SK-N-SH treated with all-trans-retinoic acid at 6 μM for 48 hours (cell line): ENCODE results near the gene LECT2.
A peak's percentile ranks its signal among the peaks of the same experiment; 100 is the strongest.

ENCODE experiments used
- ATAC-seq: fragments of 200-7000 bp; cut with Tn5 transposase; 3 replicates; pipeline ENCODE4 v1.9.1; 2020; ENCODE audit warnings: mild to moderate bottlenecking, moderate library complexity
- ARNTL ChIP-seq: fragments of 450-650 bp; formaldehyde crosslinking; IDR thresholded peaks from 2 replicates; pipeline ENCODE4 v1.5.0; 2020; ENCODE audit warnings: low read depth, mild to moderate bottlenecking, moderate library complexity, borderline replicate concordance
- BACH2 ChIP-seq: fragments of 250-450 bp; sonication (Bioruptor Pico); IDR thresholded peaks from 2 replicates; pipeline ENCODE4 v1.9.0; 2021; ENCODE audit warnings: mild to moderate bottlenecking, borderline replicate concordance
- CSDC2 ChIP-seq: fragments of 250-450 bp; sonication (Bioruptor Pico); IDR thresholded peaks from 2 replicates; pipeline ENCODE4 v1.5.0; 2020; ENCODE audit warnings: mild to moderate bottlenecking, moderate library complexity
- ESRRG ChIP-seq: fragments of 250-450 bp; sonication (Bioruptor Pico); IDR thresholded peaks from 2 replicates; pipeline ENCODE4 v1.6.1; 2021; ENCODE audit warnings: mild to moderate bottlenecking
- GLIS3 ChIP-seq: fragments of 250-450 bp; sonication (Bioruptor Pico); IDR thresholded peaks from 2 replicates; pipeline ENCODE4 v1.5.0; 2020; ENCODE audit warnings: mild to moderate bottlenecking, moderate library complexity
- ISL1 ChIP-seq: fragments of 250-450 bp; sonication (Bioruptor Pico); IDR thresholded peaks from 2 replicates; pipeline ENCODE4 v2.1.2; 2022; ENCODE audit warnings: mild to moderate bottlenecking, moderate library complexity
- OSR1 ChIP-seq: fragments of 250-450 bp; sonication (Bioruptor Pico); IDR thresholded peaks from 2 replicates; pipeline ENCODE4 v1.8.0; 2022; ENCODE audit warnings: moderate library complexity, mild to moderate bottlenecking, inconsistent platforms
- PPARA ChIP-seq: fragments of 250-450 bp; sonication (Bioruptor Pico); IDR thresholded peaks from 2 replicates; pipeline ENCODE4 v1.5.0; 2020; ENCODE audit warnings: mild to moderate bottlenecking, borderline replicate concordance
- RARB ChIP-seq: fragments of 250-450 bp; sonication (Bioruptor Pico); IDR thresholded peaks from 2 replicates; pipeline ENCODE4 v1.8.0; 2021; ENCODE audit warnings: mild to moderate bottlenecking, moderate library complexity
- SNAI2 ChIP-seq: fragments of 250-450 bp; sonication (Bioruptor Pico); IDR thresholded peaks from 2 replicates; pipeline ENCODE4 v1.5.0; 2020; ENCODE audit warnings: mild to moderate bottlenecking, moderate library complexity
- TCF4 ChIP-seq: fragments of 250-450 bp; sonication (Bioruptor Pico); IDR thresholded peaks from 2 replicates; pipeline ENCODE4 v1.8.0; 2021; ENCODE audit warnings: mild to moderate bottlenecking, moderate library complexity, borderline replicate concordance
- TOX ChIP-seq: fragments of 250-450 bp; sonication (Bioruptor Pico); IDR thresholded peaks from 2 replicates; pipeline ENCODE4 v1.8.0; 2021; ENCODE audit warnings: mild to moderate bottlenecking, moderate library complexity, borderline replicate concordance
- ZC3H10 ChIP-seq: fragments of 250-450 bp; sonication (Bioruptor Pico); IDR thresholded peaks from 2 replicates; pipeline ENCODE4 v1.5.1; 2021; ENCODE audit warnings: mild to moderate bottlenecking, moderate library complexity
- ZFP3 ChIP-seq: fragments of 250-450 bp; sonication (Bioruptor Pico); IDR thresholded peaks from 2 replicates; pipeline ENCODE4 v1.5.0; 2020; ENCODE audit warnings: mild to moderate bottlenecking, moderate library complexity
- ZFP30 ChIP-seq: fragments of 450-650 bp; formaldehyde crosslinking; IDR thresholded peaks from 2 replicates; pipeline ENCODE4 v1.5.0; 2022; ENCODE audit warnings: mild to moderate bottlenecking, moderate library complexity
- ZNF565 ChIP-seq: fragments of 450-650 bp; formaldehyde crosslinking; conservative IDR thresholded peaks from 2 replicates; pipeline ENCODE4 v1.5.0; 2020; ENCODE audit warnings: low read depth, mild to moderate bottlenecking, moderate library complexity
- ZNF8 ChIP-seq: fragments of 450-650 bp; formaldehyde crosslinking; IDR thresholded peaks from 2 replicates; pipeline ENCODE4 v1.5.0; 2020; ENCODE audit warnings: mild to moderate bottlenecking, moderate library complexity
- TF ChIP-seq, protein P1 (sequence below): fragments of 250-450 bp; sonication (Bioruptor Pico); IDR thresholded peaks from 2 replicates; pipeline ENCODE4 v1.5.1; 2021; ENCODE audit warnings: mild to moderate bottlenecking, moderate library complexity
- TF ChIP-seq, protein P2 (sequence below): fragments of 250-450 bp; sonication (Bioruptor Pico); IDR thresholded peaks from 2 replicates; pipeline ENCODE4 v1.8.0; 2021; ENCODE audit warnings: low read depth, mild to moderate bottlenecking, moderate library complexity, borderline replicate concordance
- TF ChIP-seq, protein P3 (sequence below): fragments of 250-450 bp; sonication (Bioruptor Pico); IDR thresholded peaks from 2 replicates; pipeline ENCODE4 v1.5.1; 2020; ENCODE audit warnings: low read depth, mild to moderate bottlenecking, moderate library complexity
- TF ChIP-seq, protein P4 (sequence below): fragments of 250-450 bp; sonication (Bioruptor Pico); IDR thresholded peaks from 2 replicates; pipeline ENCODE4 v1.8.0; 2020; ENCODE audit warnings: mild to moderate bottlenecking, moderate library complexity, borderline replicate concordance

Gene LECT2

DNA sequence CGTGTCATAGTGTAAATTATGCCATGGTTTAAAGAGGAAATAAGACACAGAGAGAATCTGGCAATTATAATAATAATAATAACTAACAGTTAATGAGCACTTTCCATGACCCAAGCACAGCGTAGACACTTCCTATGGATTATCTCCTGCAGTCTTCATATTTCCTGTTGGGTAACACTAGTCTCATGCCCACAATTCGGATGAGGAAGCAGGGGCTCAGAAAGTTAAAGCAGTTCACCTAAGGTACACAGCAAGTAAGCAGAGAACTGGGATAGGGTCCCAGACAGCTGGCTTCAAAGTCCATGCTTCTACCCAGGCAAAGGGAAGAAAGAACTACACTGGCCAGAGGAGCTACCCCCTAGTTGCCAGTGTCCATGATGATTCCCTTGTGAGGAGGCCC is 46.1 kb upstream of the LECT2 start:
- ATAC-seq, result peak; percentile 6
- TF ChIP-seq ISL1 (CRISPR knock-in tag) (no peak), BACH2 (no peak), ZC3H10 (CRISPR knock-in tag) (no peak), RARB (CRISPR knock-in tag) (no peak), TCF4 (CRISPR knock-in tag) (no peak), ZNF565 (no peak), GLIS3 (no peak)
- TF ChIP-seq, protein P1, sequence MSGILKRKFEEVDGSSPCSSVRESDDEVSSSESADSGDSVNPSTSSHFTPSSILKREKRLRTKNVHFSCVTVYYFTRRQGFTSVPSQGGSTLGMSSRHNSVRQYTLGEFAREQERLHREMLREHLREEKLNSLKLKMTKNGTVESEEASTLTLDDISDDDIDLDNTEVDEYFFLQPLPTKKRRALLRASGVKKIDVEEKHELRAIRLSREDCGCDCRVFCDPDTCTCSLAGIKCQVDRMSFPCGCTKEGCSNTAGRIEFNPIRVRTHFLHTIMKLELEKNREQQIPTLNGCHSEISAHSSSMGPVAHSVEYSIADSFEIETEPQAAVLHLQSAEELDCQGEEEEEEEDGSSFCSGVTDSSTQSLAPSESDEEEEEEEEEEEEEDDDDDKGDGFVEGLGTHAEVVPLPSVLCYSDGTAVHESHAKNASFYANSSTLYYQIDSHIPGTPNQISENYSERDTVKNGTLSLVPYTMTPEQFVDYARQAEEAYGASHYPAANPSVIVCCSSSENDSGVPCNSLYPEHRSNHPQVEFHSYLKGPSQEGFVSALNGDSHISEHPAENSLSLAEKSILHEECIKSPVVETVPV (CRISPR knock-in tag), result no peak
- TF ChIP-seq, protein P2, sequence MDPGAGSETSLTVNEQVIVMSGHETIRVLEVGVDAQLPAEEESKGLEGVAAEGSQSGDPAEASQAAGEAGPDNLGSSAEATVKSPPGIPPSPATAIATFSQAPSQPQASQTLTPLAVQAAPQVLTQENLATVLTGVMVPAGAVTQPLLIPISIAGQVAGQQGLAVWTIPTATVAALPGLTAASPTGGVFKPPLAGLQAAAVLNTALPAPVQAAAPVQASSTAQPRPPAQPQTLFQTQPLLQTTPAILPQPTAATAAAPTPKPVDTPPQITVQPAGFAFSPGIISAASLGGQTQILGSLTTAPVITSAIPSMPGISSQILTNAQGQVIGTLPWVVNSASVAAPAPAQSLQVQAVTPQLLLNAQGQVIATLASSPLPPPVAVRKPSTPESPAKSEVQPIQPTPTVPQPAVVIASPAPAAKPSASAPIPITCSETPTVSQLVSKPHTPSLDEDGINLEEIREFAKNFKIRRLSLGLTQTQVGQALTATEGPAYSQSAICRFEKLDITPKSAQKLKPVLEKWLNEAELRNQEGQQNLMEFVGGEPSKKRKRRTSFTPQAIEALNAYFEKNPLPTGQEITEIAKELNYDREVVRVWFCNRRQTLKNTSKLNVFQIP (CRISPR knock-in tag), result no peak

DNA sequence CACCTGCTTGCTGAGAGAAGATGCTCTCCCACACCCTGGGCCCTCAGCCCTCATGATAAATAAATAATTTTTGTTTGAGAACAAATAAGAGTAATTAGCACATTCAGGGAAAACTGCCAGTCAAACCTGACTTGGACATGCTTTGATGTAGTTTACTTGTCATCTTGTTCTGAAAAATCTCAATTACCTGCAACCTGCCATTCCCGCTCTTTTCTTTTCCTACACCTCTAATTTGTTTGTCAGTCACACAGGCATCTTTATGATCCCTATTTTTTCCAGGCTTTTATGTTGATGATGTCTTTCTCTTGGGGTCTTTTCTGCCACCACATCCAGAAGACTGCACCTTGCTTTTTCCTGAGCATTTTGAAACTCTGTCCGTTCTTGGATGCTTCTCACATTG is 45.4 kb upstream of the LECT2 start:
- ATAC-seq, result no peak
- TF ChIP-seq TOX (no peak), ESRRG (CRISPR knock-in tag) (no peak), RARB (CRISPR knock-in tag) (no peak), ISL1 (CRISPR knock-in tag) (no peak), CSDC2 (CRISPR knock-in tag) (no peak), ZNF8 (CRISPR knock-in tag) (no peak), ARNTL (CRISPR knock-in tag) (no peak), BACH2 (no peak), ZFP30 (CRISPR knock-in tag) (no peak), PPARA (CRISPR knock-in tag) (no peak), GLIS3 (no peak), TCF4 (CRISPR knock-in tag) (no peak), SNAI2 (no peak)
- TF ChIP-seq, protein P2 (CRISPR knock-in tag), result no peak
- TF ChIP-seq, protein P3, sequence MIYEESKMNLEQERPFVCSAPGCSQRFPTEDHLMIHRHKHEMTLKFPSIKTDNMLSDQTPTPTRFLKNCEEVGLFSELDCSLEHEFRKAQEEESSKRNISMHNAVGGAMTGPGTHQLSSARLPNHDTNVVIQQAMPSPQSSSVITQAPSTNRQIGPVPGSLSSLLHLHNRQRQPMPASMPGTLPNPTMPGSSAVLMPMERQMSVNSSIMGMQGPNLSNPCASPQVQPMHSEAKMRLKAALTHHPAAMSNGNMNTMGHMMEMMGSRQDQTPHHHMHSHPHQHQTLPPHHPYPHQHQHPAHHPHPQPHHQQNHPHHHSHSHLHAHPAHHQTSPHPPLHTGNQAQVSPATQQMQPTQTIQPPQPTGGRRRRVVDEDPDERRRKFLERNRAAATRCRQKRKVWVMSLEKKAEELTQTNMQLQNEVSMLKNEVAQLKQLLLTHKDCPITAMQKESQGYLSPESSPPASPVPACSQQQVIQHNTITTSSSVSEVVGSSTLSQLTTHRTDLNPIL, result no peak
- TF ChIP-seq, protein P4, sequence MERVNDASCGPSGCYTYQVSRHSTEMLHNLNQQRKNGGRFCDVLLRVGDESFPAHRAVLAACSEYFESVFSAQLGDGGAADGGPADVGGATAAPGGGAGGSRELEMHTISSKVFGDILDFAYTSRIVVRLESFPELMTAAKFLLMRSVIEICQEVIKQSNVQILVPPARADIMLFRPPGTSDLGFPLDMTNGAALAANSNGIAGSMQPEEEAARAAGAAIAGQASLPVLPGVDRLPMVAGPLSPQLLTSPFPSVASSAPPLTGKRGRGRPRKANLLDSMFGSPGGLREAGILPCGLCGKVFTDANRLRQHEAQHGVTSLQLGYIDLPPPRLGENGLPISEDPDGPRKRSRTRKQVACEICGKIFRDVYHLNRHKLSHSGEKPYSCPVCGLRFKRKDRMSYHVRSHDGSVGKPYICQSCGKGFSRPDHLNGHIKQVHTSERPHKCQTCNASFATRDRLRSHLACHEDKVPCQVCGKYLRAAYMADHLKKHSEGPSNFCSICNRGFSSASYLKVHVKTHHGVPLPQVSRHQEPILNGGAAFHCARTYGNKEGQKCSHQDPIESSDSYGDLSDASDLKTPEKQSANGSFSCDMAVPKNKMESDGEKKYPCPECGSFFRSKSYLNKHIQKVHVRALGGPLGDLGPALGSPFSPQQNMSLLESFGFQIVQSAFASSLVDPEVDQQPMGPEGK (CRISPR knock-in tag), result no peak
- TF ChIP-seq, protein P1 (CRISPR knock-in tag), result no peak

DNA sequence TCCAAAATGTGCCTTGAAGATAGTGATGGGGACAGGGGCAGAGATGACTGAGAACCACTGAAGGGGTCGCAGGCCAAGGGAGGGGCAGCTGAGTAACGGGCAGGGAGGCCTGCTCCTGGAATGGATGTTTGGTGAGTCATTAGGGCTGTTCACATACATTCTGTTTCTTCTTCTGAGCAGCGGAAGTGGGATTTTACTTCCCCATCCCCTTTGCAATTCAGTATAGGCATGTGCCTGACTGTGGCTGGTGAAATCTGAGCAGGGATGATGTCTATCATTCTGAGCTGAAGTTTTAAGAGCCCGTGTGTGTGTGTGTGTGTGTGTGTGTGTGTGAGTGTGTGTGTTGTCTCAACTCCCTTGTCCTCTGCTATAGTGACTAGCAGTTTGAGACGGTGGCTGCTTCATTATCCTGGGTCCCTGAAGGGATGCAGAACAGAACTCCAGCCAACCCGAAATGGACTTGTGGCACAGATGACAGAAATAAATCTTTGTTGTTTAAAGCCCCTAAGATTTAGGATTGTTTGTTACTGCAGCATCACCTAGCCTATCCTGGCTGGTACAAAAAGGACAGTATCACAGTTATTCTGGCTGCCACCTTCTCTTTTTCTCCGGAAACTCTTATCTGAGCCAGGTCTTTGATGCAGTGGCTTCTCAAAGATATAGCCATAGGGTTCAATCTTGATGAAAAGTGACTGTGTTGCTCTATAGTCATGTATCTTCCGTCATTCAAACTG is 44.8 kb upstream of the LECT2 start:
- ATAC-seq, result peak; percentile 46
- TF ChIP-seq ISL1 (CRISPR knock-in tag) (no peak), ZFP3 (CRISPR knock-in tag) (no peak), ZFP30 (CRISPR knock-in tag) (no peak), ARNTL (CRISPR knock-in tag) (no peak), ZC3H10 (CRISPR knock-in tag) (no peak), TOX (no peak), GLIS3 (no peak), OSR1 (CRISPR knock-in tag) (no peak), BACH2 (no peak), ZNF8 (CRISPR knock-in tag) (no peak), ESRRG (CRISPR knock-in tag) (no peak), CSDC2 (CRISPR knock-in tag) (no peak)
- TF ChIP-seq, protein P4 (CRISPR knock-in tag), result no peak
- TF ChIP-seq, protein P1 (CRISPR knock-in tag), result no peak
- TF ChIP-seq, protein P3, result no peak
